ENCODE measurements around the gene ADAT1. TPM values are rescaled to one million over a fixed set of nuclear protein-coding genes. Genes with fewer than 3 reads are reported as not detected.
A peak's percentile ranks its signal among the peaks of the same experiment; 100 is the strongest.

The ADAT1 gene
- total RNA-seq, 1 donor from 2014 or later, result 82.6 TPM

GRCh38 chr16:75590920-75591843 is 31.9 kb downstream of the ADAT1 start:
- peaks cover 4% of the 10 kb centered on the region for H3K36me3 Mint-ChIP-seq (ENCODE audit: low read depth)
- H3K27me3 Mint-ChIP-seq (ENCODE audit: low read depth), result no peaks in the 10 kb centered on the region
- no peak for TF ChIP-seq CTCF (conservative IDR thresholded peaks at IDR 0.05)
- DNase-seq (ENCODE audit: low read depth, low spot score), result no peak
- H3K27ac Mint-ChIP-seq (ENCODE audit: unreplicated experiment), result no peak overlapping the region
- no peak overlapping the region for H3K4me3 Mint-ChIP-seq
- H3K4me1 Mint-ChIP-seq, result peaks cover 29% of the 10 kb centered on the region
- no peaks in the 10 kb centered on the region for H3K9me3 Mint-ChIP-seq

DNA sequence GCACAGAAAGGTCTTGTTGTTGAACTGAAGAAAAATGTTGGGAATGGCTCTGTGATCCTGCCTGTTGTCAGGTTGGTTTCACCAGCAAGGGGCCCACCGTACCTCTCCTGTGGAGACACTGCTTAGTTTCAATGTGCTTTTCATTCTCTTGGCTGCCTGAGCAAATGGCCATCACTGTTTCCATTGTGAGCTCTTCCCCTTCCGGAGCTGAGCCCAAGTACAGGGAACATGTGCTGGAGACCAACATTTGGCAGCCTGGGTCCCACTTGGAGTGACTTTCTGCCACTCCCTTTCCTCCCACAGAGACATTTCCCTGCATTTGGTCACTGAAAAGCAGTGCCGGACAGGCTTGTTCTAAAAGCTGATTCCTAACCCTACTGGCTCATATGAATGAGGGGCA is 33.8 kb downstream of the ADAT1 start:
- Mint-ChIP-seq H3K9me3 (no peaks in the 10 kb centered on the region), H3K4me3 (no peak overlapping the region), H3K27me3 (ENCODE audit: low read depth) (no peaks in the 10 kb centered on the region), H3K4me1 (peaks cover 21% of the 10 kb centered on the region), H3K27ac (ENCODE audit: unreplicated experiment) (peak overlapping the region; percentile 52), H3K36me3 (ENCODE audit: low read depth) (peaks cover 4% of the 10 kb centered on the region)
- DNase-seq (ENCODE audit: low read depth, low spot score), result no peak
- TF ChIP-seq CTCF (conservative IDR thresholded peaks at IDR 0.05), result no peak

DNA sequence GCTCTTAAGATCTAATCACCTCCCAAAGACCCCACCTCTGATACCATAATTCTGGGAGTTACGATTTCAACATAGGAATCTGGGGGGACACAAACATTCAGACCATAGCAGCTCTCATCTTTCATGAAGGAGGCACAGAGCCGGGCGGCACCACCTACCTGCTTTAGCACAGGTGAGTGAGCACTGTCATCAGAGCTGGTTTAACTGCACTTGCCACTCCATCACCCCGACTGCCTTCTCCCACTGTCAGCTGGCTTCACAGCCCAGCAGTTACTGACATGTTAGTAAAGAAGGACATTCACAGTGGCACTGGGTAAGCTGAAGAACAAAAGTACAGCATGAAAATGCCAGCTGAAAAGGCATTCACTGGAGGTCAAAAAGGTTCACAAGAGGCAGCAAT is 34.4 kb downstream of the ADAT1 start:
- no peak for TF ChIP-seq CTCF (conservative IDR thresholded peaks at IDR 0.05)
- DNase-seq (ENCODE audit: low read depth, low spot score), result no peak
- Mint-ChIP-seq H3K9me3 (no peaks in the 10 kb centered on the region), H3K4me1 (peaks cover 15% of the 10 kb centered on the region), H3K27ac (ENCODE audit: unreplicated experiment) (no peak overlapping the region), H3K36me3 (ENCODE audit: low read depth) (peaks cover 4% of the 10 kb centered on the region), H3K27me3 (ENCODE audit: low read depth) (no peaks in the 10 kb centered on the region), H3K4me3 (no peak overlapping the region)

DNA sequence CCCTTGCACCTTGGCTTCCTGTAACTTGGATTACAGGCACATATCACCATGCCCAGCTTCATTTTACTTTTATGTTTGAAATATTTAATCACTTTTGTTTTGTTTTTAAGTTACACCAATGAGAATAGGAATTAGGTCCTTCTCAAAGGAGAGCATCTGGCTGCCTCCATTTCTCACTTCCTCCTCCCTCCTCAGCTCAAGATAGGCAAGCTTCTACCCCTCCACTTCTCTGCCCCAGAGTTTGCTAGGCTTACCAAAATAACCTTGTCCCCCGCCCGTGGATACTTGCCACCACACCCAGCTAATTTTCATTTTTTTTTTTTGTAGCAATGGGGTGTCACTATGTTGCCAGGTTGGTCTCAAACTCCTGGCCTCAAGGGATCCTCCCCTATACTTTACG is 39.0 kb downstream of the ADAT1 start:
- H3K4me3 Mint-ChIP-seq, result no peak overlapping the region

GRCh38 chr16:75579281-75579834 is 43.7 kb downstream of the ADAT1 start:
- no peaks in the 10 kb centered on the region for H3K4me1 Mint-ChIP-seq
- no peak overlapping the region for H3K27ac Mint-ChIP-seq (ENCODE audit: unreplicated experiment)

More for the DNA sequence above, 39.0 kb downstream of the ADAT1 start:
- Mint-ChIP-seq H3K27me3 (ENCODE audit: low read depth) (no peaks in the 10 kb centered on the region), H3K36me3 (ENCODE audit: low read depth) (peaks cover 3% of the 10 kb centered on the region), H3K4me1 (peaks cover 6% of the 10 kb centered on the region), H3K27ac (ENCODE audit: unreplicated experiment) (peak overlapping the region; percentile 32), H3K9me3 (no peaks in the 10 kb centered on the region)
- TF ChIP-seq CTCF (conservative IDR thresholded peaks at IDR 0.05), result no peak
- no peak for DNase-seq (ENCODE audit: low read depth, low spot score)

More at GRCh38 chr16:75579281-75579834, 43.7 kb downstream of the ADAT1 start:
- Mint-ChIP-seq H3K9me3 (no peaks in the 10 kb centered on the region), H3K36me3 (ENCODE audit: low read depth) (peaks cover 5% of the 10 kb centered on the region), H3K27me3 (ENCODE audit: low read depth) (no peaks in the 10 kb centered on the region), H3K4me3 (no peak overlapping the region)
- no peak for DNase-seq (ENCODE audit: low read depth, low spot score)
- TF ChIP-seq CTCF (conservative IDR thresholded peaks at IDR 0.05), result no peak

Measured in neural crest cell (in vitro differentiated cells).